Neuronal stem cell (in vitro differentiated cells): ENCODE results near the gene ZNF436.

Source experiments
- DNase-seq: peaks from one replicate; pipeline ENCODE4 v3.0.0-alpha.2; 2013; ENCODE audit warnings: low spot score
- H2AFZ ChIP-seq: one replicate; pipeline ENCODE4 v1.6.1; 2013; ENCODE audit warnings: mild to moderate bottlenecking, low read length, inconsistent platforms
- H2AK5ac ChIP-seq: 2 replicates; pipeline ENCODE4 v1.6.1; 2013; ENCODE audit warnings: low read depth, mild to moderate bottlenecking, inconsistent platforms, low read length, moderate library complexity, mixed read lengths
- H2BK120ac ChIP-seq: 2 replicates; pipeline ENCODE4 v1.6.1; 2013; ENCODE audit warnings: low read depth, mild to moderate bottlenecking, inconsistent platforms, low read length, moderate library complexity, mixed read lengths
- H2BK12ac ChIP-seq: one replicate; pipeline ENCODE4 v1.6.1; 2013; ENCODE audit warnings: low read length, inconsistent platforms
- H2BK15ac ChIP-seq: 2 replicates; pipeline ENCODE4 v1.6.1; 2013; ENCODE audit warnings: mild to moderate bottlenecking, low read length, inconsistent platforms, mixed read lengths
- H2BK5ac ChIP-seq: one replicate; pipeline ENCODE4 v1.6.1; 2013; ENCODE audit warnings: inconsistent platforms, mild to moderate bottlenecking, low read length, moderate library complexity
- H3K14ac ChIP-seq: one replicate; pipeline ENCODE4 v1.6.1; 2013; ENCODE audit warnings: low read length, inconsistent platforms
- H3K18ac ChIP-seq: 2 replicates; pipeline ENCODE4 v1.6.1; 2013; ENCODE audit warnings: low read length, inconsistent platforms
- H3K23ac ChIP-seq: 2 replicates; pipeline ENCODE4 v1.6.1; 2013; ENCODE audit warnings: low read depth, mild to moderate bottlenecking, mixed read lengths, low read length, inconsistent platforms; ENCODE audit not compliant: poor library complexity
- H3K27ac ChIP-seq: replicated peaks from 3 replicates; pipeline ENCODE4 v1.5.1; 2013; ENCODE audit warnings: low read length, inconsistent platforms
- H3K27me3 ChIP-seq, 3 experiments: 2 replicates each; pipeline ENCODE4 v1.6.1; 2013; ENCODE audit warnings: low read length in 3 of 3, mild to moderate bottlenecking in 2 of 3, inconsistent platforms in 1 of 3, low read depth in 1 of 3, mixed read lengths in 1 of 3, moderate library complexity in 1 of 3; ENCODE audit not compliant: control insufficient read depth in 3 of 3, insufficient read depth in 3 of 3
- H3K36me3 ChIP-seq, 2 donors: replicated peaks in 1 of 2; 2 replicates each; pipeline ENCODE4 v1.6.1; 2013; ENCODE audit warnings: low read length in 2 of 2; ENCODE audit not compliant: control insufficient read depth in 2 of 2, insufficient read depth in 2 of 2
- H3K4ac ChIP-seq: 2 replicates; pipeline ENCODE4 v1.6.1; 2013; ENCODE audit warnings: inconsistent platforms, mild to moderate bottlenecking, low read length, moderate library complexity
- H3K4me1 ChIP-seq, 2 donors: 1 replicate in 1 of 2; 2 replicates in 1 of 2; pipeline ENCODE4 v1.6.1; 2013; ENCODE audit warnings: low read length in 2 of 2, low read depth in 1 of 2; ENCODE audit not compliant: control insufficient read depth in 2 of 2, insufficient read depth in 1 of 2
- H3K4me2 ChIP-seq: one replicate; pipeline ENCODE4 v1.6.1; 2013; ENCODE audit warnings: mild to moderate bottlenecking, low read length, inconsistent platforms; ENCODE audit not compliant: insufficient read depth, poor library complexity, severe bottlenecking
- H3K4me3 ChIP-seq, 2 donors: 2 replicates each; pipeline ENCODE4 v1.5.1; 2013; ENCODE audit warnings: low read length in 2 of 2, mild to moderate bottlenecking in 2 of 2, inconsistent platforms in 1 of 2, moderate library complexity in 1 of 2
- H3K79me1 ChIP-seq: one replicate; pipeline ENCODE4 v1.6.1; 2013; ENCODE audit warnings: low read depth, mild to moderate bottlenecking, inconsistent platforms, low read length, moderate library complexity
- H3K9ac ChIP-seq: one replicate; pipeline ENCODE4 v1.6.1; 2013; ENCODE audit warnings: mild to moderate bottlenecking, low read depth, low read length, inconsistent platforms; ENCODE audit not compliant: poor library complexity
- H3K9me3 ChIP-seq, 2 donors: replicated peaks in 1 of 2; 2 replicates each; pipeline versions ENCODE3 to v1.6.1; 2013; ENCODE audit warnings: low read length in 2 of 2, mild to moderate bottlenecking in 2 of 2, inconsistent platforms in 1 of 2, low read depth in 1 of 2, mixed read lengths in 1 of 2, moderate library complexity in 1 of 2; ENCODE audit not compliant: control insufficient read depth in 2 of 2, insufficient read depth in 1 of 2
- H4K8ac ChIP-seq: one replicate; pipeline ENCODE4 v1.6.1; 2013; ENCODE audit warnings: low read depth, mild to moderate bottlenecking, inconsistent platforms, low read length, moderate library complexity
- H4K91ac ChIP-seq: one replicate; pipeline ENCODE4 v1.6.1; 2013; ENCODE audit warnings: low read length, low read depth, mild to moderate bottlenecking, inconsistent platforms; ENCODE audit not compliant: poor library complexity
- WGBS, 2 donors: extraction: QIAGEN DNeasy Blood & Tissue Kit; methylation state at CpG; one replicate each; pipeline ENCODE4 v1.1.7; 2013; ENCODE audit warnings: missing lambda C conversion rate in 2 of 2, mixed read lengths in 1 of 2; ENCODE audit not compliant: insufficient read length in 2 of 2, insufficient replicate concordance in 1 of 2; ENCODE audit errors: extremely low coverage in 2 of 2; 5-methylcytosine and 5-hydroxymethylcytosine counted together

The ZNF436 gene

GRCh38 chr1:23371987-23372880, 2.6 kb upstream of the ZNF436 start:
- H2AK5ac ChIP-seq, result peak overlapping the region; percentile 84
- H4K8ac ChIP-seq, result no peak overlapping the region
- no peak overlapping the region for H3K23ac ChIP-seq
- H3K9ac ChIP-seq, result peak overlapping the region; percentile 33
- H4K91ac ChIP-seq, result peak overlapping the region; percentile 76
- WGBS, 2 donors, result no CpG with 5 or more reads among the region's 13 CpGs
- peak overlapping the region; percentile 91 for H2BK12ac ChIP-seq
- H2BK5ac ChIP-seq, result peak overlapping the region; percentile 85
- H3K27ac ChIP-seq, result peak overlapping the region; percentile 92
- H2BK120ac ChIP-seq, result no peak overlapping the region
- no peak overlapping the region for H2AFZ ChIP-seq
- H3K79me1 ChIP-seq, result no peaks in the 10 kb centered on the region
- H3K14ac ChIP-seq, result peak overlapping the region; percentile 32
- H3K4me1 ChIP-seq, result peaks cover 32 to 35% of the 10 kb centered on the region in 2 donors
- peaks cover 0 to 6% of the 10 kb centered on the region in 2 donors for H3K9me3 ChIP-seq
- peak overlapping the region; percentile 97 for H2BK15ac ChIP-seq
- H3K4me3 ChIP-seq, result no peak overlapping the region
- H3K4me2 ChIP-seq, result peak overlapping the region; percentile 13
- peak overlapping the region; percentile 86 for H3K18ac ChIP-seq
- H3K4ac ChIP-seq, result peak overlapping the region; percentile 15
- no peaks in the 10 kb centered on the region for H3K27me3 ChIP-seq
- peaks cover 0 to 19% of the 10 kb centered on the region in 2 donors for H3K36me3 ChIP-seq
- DNase-seq, result no peak

- no CpG with 5 or more reads among the region's 13 CpGs for WGBS, 2 donors
- Histone ChIP-seq H3K27me3 (no peaks in the 10 kb centered on the region), H3K9me3 (peaks cover 0 to 19% of the 10 kb centered on the region in 2 donors), H3K36me3 (peaks cover 0 to 32% of the 10 kb centered on the region in 2 donors), H2BK120ac (no peak overlapping the region), H3K4me2 (peak overlapping the region; percentile 39), H4K8ac (no peak overlapping the region), H2BK15ac (no peak overlapping the region), H2AFZ (no peak overlapping the region), H4K91ac (no peak overlapping the region), H3K4ac (no peak overlapping the region), H2AK5ac (no peak overlapping the region), H2BK5ac (no peak overlapping the region), H2BK12ac (no peak overlapping the region), H3K4me3 (peak overlapping the region in 1 of 2 donors; percentile 85), H3K79me1 (no peaks in the 10 kb centered on the region), H3K14ac (no peak overlapping the region), H3K4me1 (peaks cover 29 to 33% of the 10 kb centered on the region in 2 donors), H3K18ac (peak overlapping the region; percentile 61), H3K9ac (no peak overlapping the region), H3K27ac (peak overlapping the region; percentile 99), H3K23ac (no peak overlapping the region)
- DNase-seq, result peak; percentile 97
Measured at GRCh38 chr1:23370709-23371584, 1.3 kb upstream of the ZNF436 start.

GRCh38 chr1:23370330-23370708, 683 bp upstream of the ZNF436 start:
- Histone ChIP-seq H3K79me1 (no peaks in the 10 kb centered on the region), H3K27me3 (no peaks in the 10 kb centered on the region), H3K4me1 (peaks cover 29 to 33% of the 10 kb centered on the region in 2 donors), H3K9me3 (peaks cover 0 to 23% of the 10 kb centered on the region in 2 donors), H3K4me3 (peak overlapping the region in 1 of 2 donors; percentile 85), H2BK15ac (no peak overlapping the region), H2BK120ac (peak overlapping the region; percentile 13), H3K18ac (no peak overlapping the region), H2BK12ac (no peak overlapping the region), H2AK5ac (no peak overlapping the region), H3K4me2 (peak overlapping the region; percentile 31), H3K14ac (no peak overlapping the region), H3K27ac (peak overlapping the region; percentile 99), H2BK5ac (no peak overlapping the region), H3K4ac (no peak overlapping the region), H4K91ac (no peak overlapping the region), H3K36me3 (peaks cover 0 to 39% of the 10 kb centered on the region in 2 donors), H3K23ac (no peak overlapping the region), H4K8ac (no peak overlapping the region), H2AFZ (no peak overlapping the region), H3K9ac (no peak overlapping the region)
- no peak for DNase-seq
- WGBS, 2 donors, result no CpG with 5 or more reads among the region's 5 CpGs
